SKM-1 (cell line): ENCODE measurements around the gene TBPL2.
A peak's percentile ranks its signal among the peaks of the same experiment; 100 is the strongest.
"Not testable (repeated sequence)": the region's sequence is repeated elsewhere in the genome, so short reads cannot be mapped to it uniquely, and the experiment has no call there.

Experiments
- DNase-seq: peaks from one replicate; lab custom pipeline; 2025; ENCODE audit not compliant: unreplicated experiment; lab: John Stamatoyannopoulos, UW

The TBPL2 gene

GRCh38 chr14:55441286-55441685, 870 bp upstream of the TBPL2 start:
- no peak for DNase-seq

GRCh38 chr14:55438066-55438683, 2.2 kb downstream of the TBPL2 start:
- no peak for DNase-seq

DNA sequence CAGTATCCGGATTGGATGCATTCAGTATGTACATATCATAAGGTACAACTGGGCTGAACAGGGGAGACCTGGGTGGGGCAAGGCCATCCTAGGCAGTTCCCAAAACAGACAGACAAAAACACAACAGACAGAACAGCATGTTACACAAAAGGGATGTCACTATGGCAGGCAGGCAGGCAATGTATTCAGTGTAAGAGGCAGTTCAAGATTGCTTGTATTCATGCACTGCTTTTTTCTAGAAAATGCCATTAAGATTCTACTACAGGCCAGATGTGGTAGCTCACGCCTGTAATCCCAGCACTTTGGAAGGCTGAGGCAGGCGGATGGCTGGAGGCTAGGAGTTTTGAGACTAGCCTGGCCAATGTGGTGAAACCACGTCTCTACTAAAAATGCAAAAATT, 3.5 kb downstream of the TBPL2 start:
- no peak for DNase-seq

DNA sequence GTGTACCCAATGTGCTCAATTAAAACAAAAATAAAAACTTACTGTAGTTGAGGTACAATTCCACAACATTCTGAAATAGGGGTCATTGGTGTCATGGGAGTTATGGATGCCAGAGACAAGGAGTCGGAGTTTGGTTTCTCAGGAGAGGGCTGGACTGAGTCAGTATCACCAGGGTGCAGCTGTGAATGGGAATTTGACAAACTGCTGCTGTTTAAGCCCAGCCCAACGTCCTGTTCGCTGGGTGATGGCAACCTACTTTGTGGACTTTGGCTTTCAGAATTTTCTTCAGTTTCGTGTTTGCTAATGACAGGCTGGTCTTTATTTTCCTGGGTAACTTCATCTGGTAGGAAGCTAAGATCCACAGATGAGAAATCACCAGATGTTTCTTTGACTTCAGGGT, 3.9 kb downstream of the TBPL2 start:
- no peak for DNase-seq

GRCh38 chr14:55434805-55435174, 5.6 kb downstream of the TBPL2 start:
- DNase-seq, result no peak

- no peak for DNase-seq
Measured at GRCh38 chr14:55433880-55434804, 6.3 kb downstream of the TBPL2 start.

GRCh38 chr14:55432628-55433027, 7.8 kb downstream of the TBPL2 start:
- no peak for DNase-seq

DNA sequence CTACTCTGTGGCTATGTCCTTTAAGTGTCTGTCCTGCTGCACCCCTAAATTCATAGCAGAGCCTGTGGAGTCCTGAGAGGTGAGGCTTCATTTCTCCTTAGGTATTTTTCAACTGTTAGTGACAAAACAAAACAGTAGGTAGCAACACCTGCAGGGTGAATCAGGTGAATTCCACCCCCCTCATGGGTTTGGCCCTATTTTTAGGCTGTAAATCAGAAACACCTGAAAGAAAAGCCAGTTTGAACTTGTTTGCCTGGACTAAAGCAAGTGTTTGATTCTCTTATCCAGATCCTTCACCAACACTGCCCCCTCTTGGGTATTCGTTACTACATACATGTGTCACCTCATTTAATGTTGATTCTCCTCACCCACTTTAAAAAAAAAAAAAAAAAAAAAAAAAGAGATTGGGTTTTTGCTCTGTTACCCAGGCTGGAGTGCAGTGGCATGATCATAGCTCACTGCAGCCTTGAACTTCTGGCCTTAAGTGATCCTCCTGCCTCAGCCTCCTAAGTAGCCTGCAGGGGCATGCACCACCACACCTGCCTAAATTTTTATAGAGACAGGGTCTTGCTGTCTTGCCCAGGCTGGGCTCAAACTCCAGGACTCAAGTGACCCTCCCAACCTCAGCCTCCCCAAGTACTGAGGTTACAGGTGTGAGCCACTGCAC, 10.3 kb downstream of the TBPL2 start:
- no peak for DNase-seq

- DNase-seq, result no peak
Measured at GRCh38 chr14:55427439-55427838, 13.0 kb downstream of the TBPL2 start.

DNA sequence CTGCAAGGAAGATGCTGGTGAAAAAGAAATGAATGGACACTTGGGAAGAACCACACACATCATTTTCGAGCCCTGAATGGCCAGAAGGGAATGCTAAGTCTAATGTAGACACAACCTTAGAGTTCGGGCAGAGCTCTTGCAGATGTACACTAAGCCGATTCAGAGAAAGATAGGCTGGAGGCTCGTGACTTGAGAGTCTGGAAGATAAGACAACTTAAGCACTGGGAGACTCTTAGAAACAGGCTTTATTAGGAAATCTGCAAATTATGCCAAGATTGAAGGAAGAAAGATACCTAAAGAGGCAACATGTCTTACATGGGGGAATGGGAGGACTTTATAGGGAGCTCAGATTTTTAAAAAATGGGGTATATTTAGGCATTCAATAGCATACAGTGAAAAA, 13.5 kb downstream of the TBPL2 start:
- no peak for DNase-seq

DNA sequence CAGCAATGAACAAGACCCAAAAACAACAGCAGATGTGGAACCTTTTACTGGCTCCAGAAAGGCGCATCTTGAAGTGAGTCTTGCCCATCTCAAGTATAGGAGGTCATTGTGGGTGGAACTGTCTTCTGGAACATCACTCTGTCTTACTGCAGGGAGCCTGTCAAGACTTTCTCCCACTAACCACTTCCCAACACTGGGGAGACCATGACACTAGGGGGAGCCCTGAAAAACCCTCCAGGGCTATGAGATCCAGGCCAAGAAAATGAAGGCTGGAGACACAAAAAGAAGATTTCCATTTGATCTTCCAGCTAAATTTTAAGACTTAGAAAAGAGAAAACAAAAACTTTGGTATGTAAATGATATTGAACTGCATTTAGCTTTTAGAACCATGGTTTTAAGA, 15.3 kb downstream of the TBPL2 start:
- no peak for DNase-seq

GRCh38 chr14:55423969-55424368, 16.4 kb downstream of the TBPL2 start:
- no peak for DNase-seq

DNA sequence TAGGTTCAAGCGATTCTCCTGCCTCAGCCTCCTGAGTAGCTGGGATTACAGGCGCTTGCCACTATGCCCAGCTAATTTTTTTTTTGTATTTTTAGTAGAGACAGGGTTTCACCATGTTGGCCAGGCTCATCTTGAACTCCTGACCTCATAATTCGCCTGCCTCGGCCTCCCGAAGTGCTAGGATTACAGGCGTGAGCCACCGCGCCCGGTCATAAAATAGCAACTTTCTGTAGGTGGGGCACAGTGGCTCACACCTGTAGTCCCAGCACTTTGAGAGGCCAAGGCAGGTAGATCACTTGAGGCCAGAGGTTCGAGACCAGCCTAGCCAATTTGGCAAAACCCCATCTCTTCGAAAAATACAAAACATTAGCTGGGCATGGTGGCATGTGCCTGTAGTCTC, 18.1 kb downstream of the TBPL2 start:
- not testable (repeated sequence) for DNase-seq

DNA sequence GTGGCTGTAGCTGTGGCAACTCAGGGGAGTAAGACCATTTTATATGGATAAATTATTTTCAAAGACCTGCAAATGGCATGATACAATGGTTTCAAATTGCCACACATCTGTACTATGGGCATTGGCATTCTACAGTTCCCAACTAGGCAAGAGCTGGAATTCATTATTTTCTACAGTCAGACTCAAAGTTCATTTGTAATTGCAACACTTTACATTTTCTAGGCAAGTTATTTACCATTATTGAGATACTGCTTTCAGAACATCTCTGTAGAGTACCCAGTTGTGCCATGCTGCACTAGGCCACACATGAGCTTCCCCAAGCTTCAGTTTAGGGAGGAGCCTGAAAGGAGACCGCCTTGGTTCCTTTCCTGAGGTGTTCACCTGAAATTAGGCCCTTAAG, 20.8 kb downstream of the TBPL2 start:
- no peak for DNase-seq

DNA sequence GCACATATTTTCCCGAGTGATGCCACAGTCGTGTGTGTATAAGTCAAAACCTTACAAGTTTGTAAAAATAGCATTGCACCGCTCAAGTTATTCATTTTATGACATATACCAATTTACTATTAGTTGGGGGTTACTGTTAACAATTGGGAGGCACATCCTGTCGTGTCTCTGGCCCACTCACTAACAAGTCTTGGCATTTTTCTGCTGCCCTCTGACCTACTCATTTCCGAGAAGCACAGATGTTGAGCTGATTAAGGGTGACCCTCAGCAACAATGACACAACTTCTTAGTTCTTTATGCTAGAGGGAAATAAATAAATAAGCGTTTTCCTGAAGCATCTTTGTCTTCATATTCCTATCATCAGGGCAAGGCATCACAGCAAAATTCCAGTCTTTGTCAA, 22.0 kb downstream of the TBPL2 start:
- no peak for DNase-seq

- DNase-seq, result no peak
Measured at GRCh38 chr14:55417955-55418354, 22.5 kb downstream of the TBPL2 start.

DNA sequence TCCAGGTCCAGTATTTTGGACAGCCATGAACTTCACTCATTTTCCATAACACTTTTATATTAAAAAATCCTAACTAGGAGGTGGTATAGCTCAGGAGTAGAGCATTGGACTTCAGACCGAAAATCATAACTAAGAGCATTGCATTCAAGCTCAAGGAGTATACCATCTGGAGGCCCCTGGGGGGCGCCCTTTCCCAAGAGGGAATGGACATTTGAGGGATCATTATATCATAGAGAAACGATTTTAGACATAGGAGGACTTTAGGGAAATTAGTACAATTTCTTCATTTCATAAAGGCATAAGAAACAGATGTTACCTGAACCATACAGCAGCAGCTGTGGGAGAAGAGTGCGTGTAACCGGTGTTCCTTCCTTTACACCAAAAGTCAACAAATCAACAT, 23.6 kb downstream of the TBPL2 start:
- DNase-seq, result no peak

DNA sequence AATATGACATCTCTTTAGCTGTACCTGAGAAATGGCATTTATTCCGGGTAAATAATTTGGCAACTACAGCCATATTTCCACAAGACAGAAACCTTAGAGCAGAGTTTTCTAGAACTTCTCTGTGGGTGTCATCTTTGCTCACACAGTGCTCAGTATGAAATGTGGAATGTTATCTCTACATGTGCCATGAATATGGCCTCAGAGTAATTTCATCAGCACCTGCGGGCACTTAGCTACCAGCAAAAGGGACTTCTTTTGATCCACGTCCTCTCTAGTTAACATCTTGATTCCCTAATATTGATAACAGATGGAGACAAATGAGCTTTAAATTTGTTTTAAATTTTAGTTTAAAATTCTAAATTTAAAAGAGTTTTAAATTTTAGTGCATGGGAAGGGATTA, 25.9 kb downstream of the TBPL2 start:
- no peak for DNase-seq

DNA sequence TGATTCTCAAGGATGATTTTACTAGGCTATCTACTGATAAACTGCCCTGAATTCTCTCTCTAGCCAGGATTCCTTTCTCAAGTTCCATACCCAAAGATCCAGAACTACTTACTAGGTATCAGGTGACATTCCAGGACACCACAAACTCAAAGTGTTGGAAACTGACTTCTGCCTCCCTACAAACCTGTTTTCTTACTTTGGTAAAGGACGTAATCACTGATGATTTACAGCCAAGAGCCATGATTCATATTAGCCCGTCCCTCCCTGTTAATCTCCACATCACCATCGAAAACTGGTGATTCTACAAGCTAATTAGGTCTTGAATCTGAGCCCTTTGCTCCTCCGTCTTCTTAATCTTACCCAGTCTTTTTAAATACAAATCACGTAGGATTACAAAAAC, 27.7 kb downstream of the TBPL2 start:
- DNase-seq, result no peak

- peak; percentile 7 for DNase-seq
Measured at GRCh38 chr14:55411426-55412389, 28.7 kb downstream of the TBPL2 start, which contains the start of gene ATG14. Gene ATG14, minus strand, starts transcription at chr14:55411830. Its CDS starts 8 bp downstream, at chr14:55411822.

- no peak for DNase-seq
Measured at GRCh38 chr14:55410876-55411275, 29.5 kb downstream of the TBPL2 start.
